Vagina (tissue), 2 donors: Measurements from ENCODE around the gene PHACTR2.

Source experiments
- CTCF ChIP-seq, 3 experiments: fragments of 450-650 bp in 2 of 3; fragments of 200-600 bp in 1 of 3; sonication (generic) in 1 of 3; IDR thresholded peaks; one replicate each; pipeline ENCODE4 v1.5.1; 2017 to 2019; ENCODE audit warnings: antibody characterized with exemption in 3 of 3, mild to moderate bottlenecking in 2 of 3, moderate library complexity in 2 of 3
- POLR2A ChIP-seq, 2 donors: fragments of 450-650 bp; IDR thresholded peaks; one replicate each; pipeline ENCODE4 v1.6.1; 2017; ENCODE audit warnings: antibody characterized with exemption in 2 of 2, mild to moderate bottlenecking in 2 of 2, moderate library complexity in 2 of 2
- POLR2AphosphoS5 ChIP-seq, 2 donors: sonication (generic); formaldehyde crosslinking; IDR thresholded peaks; one replicate each; pipeline ENCODE4 v1.9.0; 2017; ENCODE audit warnings: antibody characterized with exemption in 2 of 2, mild to moderate bottlenecking in 2 of 2, low read depth in 1 of 2; ENCODE audit not compliant: insufficient read depth in 1 of 2

GRCh38 chr6:143691900-143692636 is 14.3 kb downstream of the PHACTR2 start:
- TF ChIP-seq CTCF (IDR thresholded peaks at IDR 0.05) (no peak), POLR2A (IDR thresholded peaks at IDR 0.05) (no peak), POLR2AphosphoS5 (IDR thresholded peaks at IDR 0.05; ENCODE audit: insufficient read depth in 1 of 2, low read depth in 1 of 2) (no peak)
